Measurements from ENCODE around the gene ADAMTS2. TPM values are rescaled to one million over a fixed set of nuclear protein-coding genes. Genes with fewer than 3 reads are reported as not detected.

The ADAMTS2 gene
- total RNA-seq, 1 experiment from 2014 or later, result 3.9 TPM

- CTCF ChIA-PET, result no interaction called here
- H3K79me2 ChIP-seq (ENCODE audit: insufficient read depth, low read length), result no peaks in the 10 kb centered on the region
Measured at GRCh38 chr5:179241175-179241574, 104.1 kb downstream of the ADAMTS2 start.

More at GRCh38 chr5:179241175-179241574, 104.1 kb downstream of the ADAMTS2 start:
- no peaks in the 10 kb centered on the region for H3K9me3 ChIP-seq (ENCODE audit: control insufficient read depth in 1 of 2, insufficient read depth in 1 of 2, low read depth in 1 of 2, low read length in 2 of 2)
- ChIA-PET POLR2A (no interaction called here), RAD21 (ENCODE audit: low non-redundant PET in 1 of 2, low total read pairs in 2 of 2, uncharacterized antibody in 2 of 2, unreplicated experiment in 2 of 2) (no interaction called here)
- 0 out of 2 replicates have a peak, but pooled peaks cover 3% of the 10 kb centered on the region for H3K27me3 ChIP-seq (ENCODE audit: insufficient read depth, low read length)
- BruUV-seq (replicated peaks), result no TSS peak
- no peak overlapping the region for H3K27ac ChIP-seq (ENCODE audit: low read depth, low read length)
- H4K20me1 ChIP-seq (ENCODE audit: insufficient read depth), result no peaks in the 10 kb centered on the region
- H3K36me3 ChIP-seq (ENCODE audit: control insufficient read depth in 1 of 2, insufficient read depth in 2 of 2, low read length in 2 of 2), result no peaks in the 10 kb centered on the region
- TF ChIP-seq POLR2A (IDR thresholded peaks at IDR 0.05; ENCODE audit: borderline replicate concordance, extremely low read depth, insufficient read depth, insufficient read length), result no peak
- no peak for TF ChIP-seq CEBPB (IDR thresholded peaks at IDR 0.05; ENCODE audit: low read depth)
- TF ChIP-seq ZFX (IDR thresholded peaks at IDR 0.05), result no peak
- no peak for TF ChIP-seq TCF7L2 (IDR thresholded peaks at IDR 0.05; ENCODE audit: borderline replicate concordance, extremely low read depth, insufficient read depth, insufficient read length)
- no peak for TF ChIP-seq EZH2phosphoT487 (IDR thresholded peaks at IDR 0.05; ENCODE audit: borderline replicate concordance)
- no peak for TF ChIP-seq ATF3 (IDR thresholded peaks at IDR 0.05)
- TF ChIP-seq SRF (IDR thresholded peaks at IDR 0.05; ENCODE audit: low read depth), result no peak
- TF ChIP-seq FOSL1 (IDR thresholded peaks at IDR 0.05; ENCODE audit: low read depth), result no peak
- no peak for TF ChIP-seq JUND (IDR thresholded peaks at IDR 0.05)
- no peak for TF ChIP-seq REST (IDR thresholded peaks at IDR 0.05; ENCODE audit: low read depth)
- TF ChIP-seq ZNF274 (IDR thresholded peaks at IDR 0.05; ENCODE audit: low read depth, low read length), result no peak
- TF ChIP-seq ZBTB33 (IDR thresholded peaks at IDR 0.05; ENCODE audit: extremely low read depth, insufficient replicate concordance, low read length), result no peak
- TF ChIP-seq EGR1 (IDR thresholded peaks at IDR 0.05; ENCODE audit: low read depth), result no peak
- no peak for TF ChIP-seq POLR2AphosphoS5 (IDR thresholded peaks at IDR 0.05; ENCODE audit: low read depth, low read length)
- no peak overlapping the region for H3K4me3 ChIP-seq (replicated peaks in 1 of 2; ENCODE audit: low read depth in 1 of 2, low read length in 2 of 2)
- ATAC-seq (no peak), DNase-seq (ENCODE audit: low read depth, low spot score) (no peak)
- no peaks in the 10 kb centered on the region for H3K9me2 ChIP-seq (ENCODE audit: insufficient read depth)
- no peaks in the 10 kb centered on the region for H3K4me1 ChIP-seq (ENCODE audit: control insufficient read depth in 1 of 2, insufficient read depth in 2 of 2, low read length in 2 of 2)
- intact Hi-C loops (cut with micrococcal nuclease), result no loop called here
- no peak overlapping the region for H2AFZ ChIP-seq (ENCODE audit: low read depth, low read length, poor library complexity, severe bottlenecking)
- no peak overlapping the region for H3K9ac ChIP-seq (ENCODE audit: low read length)
- H3K4me2 ChIP-seq (ENCODE audit: low read length), result no peak overlapping the region

All from HCT116 (cell line).